ENCODE measurements around the gene SAAL1.

GRCh38 chr11:18066626-18067025 is 39.3 kb downstream of the SAAL1 start:
- no peak for TF ChIP-seq EZH2 (IDR thresholded peaks at IDR 0.05; ENCODE audit: low read length, missing control alignments)
- TF ChIP-seq, protein P1, sequence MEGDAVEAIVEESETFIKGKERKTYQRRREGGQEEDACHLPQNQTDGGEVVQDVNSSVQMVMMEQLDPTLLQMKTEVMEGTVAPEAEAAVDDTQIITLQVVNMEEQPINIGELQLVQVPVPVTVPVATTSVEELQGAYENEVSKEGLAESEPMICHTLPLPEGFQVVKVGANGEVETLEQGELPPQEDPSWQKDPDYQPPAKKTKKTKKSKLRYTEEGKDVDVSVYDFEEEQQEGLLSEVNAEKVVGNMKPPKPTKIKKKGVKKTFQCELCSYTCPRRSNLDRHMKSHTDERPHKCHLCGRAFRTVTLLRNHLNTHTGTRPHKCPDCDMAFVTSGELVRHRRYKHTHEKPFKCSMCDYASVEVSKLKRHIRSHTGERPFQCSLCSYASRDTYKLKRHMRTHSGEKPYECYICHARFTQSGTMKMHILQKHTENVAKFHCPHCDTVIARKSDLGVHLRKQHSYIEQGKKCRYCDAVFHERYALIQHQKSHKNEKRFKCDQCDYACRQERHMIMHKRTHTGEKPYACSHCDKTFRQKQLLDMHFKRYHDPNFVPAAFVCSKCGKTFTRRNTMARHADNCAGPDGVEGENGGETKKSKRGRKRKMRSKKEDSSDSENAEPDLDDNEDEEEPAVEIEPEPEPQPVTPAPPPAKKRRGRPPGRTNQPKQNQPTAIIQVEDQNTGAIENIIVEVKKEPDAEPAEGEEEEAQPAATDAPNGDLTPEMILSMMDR (conservative IDR thresholded peaks at IDR 0.05 in 1 of 2, IDR thresholded peaks at IDR 0.05 in 1 of 2; ENCODE audit: low read depth in 1 of 2, low read length in 2 of 2): no peak

All from fibroblast of lung (primary cell).